HG03460 (cell line): ENCODE data around the gene CDON.
"Not testable (repeated sequence)": the region's sequence is repeated elsewhere in the genome, so short reads cannot be mapped to it uniquely, and the experiment has no call there.

ENCODE experiments used
- ATAC-seq: cut with Tn5 transposase; IDR thresholded peaks from one replicate; pipeline ENCODE4 v1.9.1; 2021; ENCODE audit not compliant: unreplicated experiment

The CDON gene

GRCh38 chr11:125995313-125995712, 67.4 kb downstream of the CDON start:
- no peak for ATAC-seq

- ATAC-seq: no peak
Measured at GRCh38 chr11:125994509-125994908, 68.2 kb downstream of the CDON start.

- ATAC-seq: no peak
Measured at GRCh38 chr11:125992893-125993292, 69.8 kb downstream of the CDON start.

GRCh38 chr11:125990244-125990643, 72.4 kb downstream of the CDON start:
- no peak for ATAC-seq

GRCh38 chr11:125987066-125987641, 75.5 kb downstream of the CDON start:
- no peak for ATAC-seq

- ATAC-seq: not testable (repeated sequence)
Measured at GRCh38 chr11:125985956-125986355, 76.7 kb downstream of the CDON start.

GRCh38 chr11:125982348-125982730, 80.3 kb downstream of the CDON start:
- no peak for ATAC-seq

- ATAC-seq: no peak
Measured at GRCh38 chr11:125980436-125980835, 82.2 kb downstream of the CDON start.

- ATAC-seq: no peak
Measured at GRCh38 chr11:125979511-125979910, 83.2 kb downstream of the CDON start.

GRCh38 chr11:125978778-125979407, 83.8 kb downstream of the CDON start:
- no peak for ATAC-seq

- ATAC-seq: no peak
Measured at GRCh38 chr11:125978181-125978716, 84.4 kb downstream of the CDON start.

GRCh38 chr11:125977333-125977732, 85.3 kb downstream of the CDON start:
- no peak for ATAC-seq

- no peak for ATAC-seq
Measured at GRCh38 chr11:125976156-125976555, 86.5 kb downstream of the CDON start.

- ATAC-seq: no peak
Measured at GRCh38 chr11:125975634-125976033, 87.0 kb downstream of the CDON start.

- no peak for ATAC-seq
Measured at GRCh38 chr11:125974284-125974683, 88.4 kb downstream of the CDON start.

- ATAC-seq: no peak
Measured at GRCh38 chr11:125971618-125972017, 91.0 kb downstream of the CDON start.

GRCh38 chr11:125968354-125968753, 94.3 kb downstream of the CDON start:
- ATAC-seq: no peak

- no peak for ATAC-seq
Measured at GRCh38 chr11:125967515-125967914, 95.2 kb downstream of the CDON start.

- ATAC-seq: no peak
Measured at GRCh38 chr11:125960771-125961170, 101.9 kb downstream of the CDON start.

GRCh38 chr11:125959931-125960330, 102.7 kb downstream of the CDON start:
- no peak for ATAC-seq

- no peak for ATAC-seq
Measured at GRCh38 chr11:125959511-125959910, 103.2 kb downstream of the CDON start.

- no peak for ATAC-seq
Measured at GRCh38 chr11:125958872-125959400, 103.7 kb downstream of the CDON start.
